WTC11 (cell line): ENCODE data around the gene PIP5K1A. TPM values are rescaled to one million over a fixed set of nuclear protein-coding genes. Genes with fewer than 3 reads are reported as not detected.

ENCODE experiments used
- ATAC-seq: fragments of 200-7000 bp; cut with Tn5 transposase; 2 replicates; pipeline ENCODE4 v1.10.0; 2021; ENCODE audit warnings: mild to moderate bottlenecking, moderate library complexity
- CTCF ChIA-PET: fragments of 300-600 bp; sonication (Branson Sonifier 250); formaldehyde crosslinking; loops from one replicate; lab custom pipeline; 2021; ENCODE audit warnings: antibody characterized with exemption; lab: Charles Lee
- POLR2A ChIA-PET: fragments of 350-600 bp; sonication (Branson Sonifier 250); formaldehyde crosslinking; loops from one replicate; lab custom pipeline; 2021; ENCODE audit warnings: antibody characterized with exemption; lab: Charles Lee
- DNase-seq: peaks from one replicate; pipeline ENCODE4 v3.0.0; 2021; ENCODE audit warnings: low spot score
- H3K27ac Mint-ChIP-seq: 2 replicates; pipeline ENCODE4 v1.8.0; 2021; ENCODE audit warnings: mixed read lengths
- H3K27me3 Mint-ChIP-seq: 2 replicates; pipeline ENCODE4 v1.8.0; 2021; ENCODE audit warnings: low read depth, mild to moderate bottlenecking, moderate library complexity, mixed read lengths
- H3K36me3 Mint-ChIP-seq: 2 replicates; pipeline ENCODE4 v1.8.0; 2021; ENCODE audit warnings: mixed read lengths
- H3K4me1 Mint-ChIP-seq: 2 replicates; pipeline ENCODE4 v1.8.0; 2022; ENCODE audit warnings: mixed read lengths
- H3K4me3 Mint-ChIP-seq: 2 replicates; pipeline ENCODE4 v1.8.0; 2021; ENCODE audit warnings: mild to moderate bottlenecking, moderate library complexity, mixed read lengths
- H3K9me3 Mint-ChIP-seq: 2 replicates; pipeline ENCODE4 v1.8.0; 2021; ENCODE audit warnings: mixed read lengths
- CBFB ChIP-seq: sonication (generic); formaldehyde crosslinking; IDR thresholded peaks from 2 replicates; pipeline ENCODE4 v1.8.1; 2022; ENCODE audit warnings: mild to moderate bottlenecking, low read depth, missing genetic modification reagents
- ETV6 ChIP-seq: sonication (generic); formaldehyde crosslinking; IDR thresholded peaks from 2 replicates; pipeline ENCODE4 v1.8.1; 2022; ENCODE audit warnings: mild to moderate bottlenecking, missing genetic modification reagents
- ZNF416 ChIP-seq: fragments of 250-450 bp; sonication (Bioruptor Pico); IDR thresholded peaks from 2 replicates; pipeline ENCODE4 v1.9.0; 2021; ENCODE audit warnings: mild to moderate bottlenecking, inconsistent platforms
- total RNA-seq: library from RNA; stranded (reverse); gene quantifications from 3 replicates; pipeline ENCODE4 v1.2.3, GENCODE V29; 2021
- TF ChIP-seq, protein P1 (sequence below): sonication (generic); formaldehyde crosslinking; conservative IDR thresholded peaks from 2 replicates; pipeline ENCODE4 v1.8.1; 2023; ENCODE audit warnings: mild to moderate bottlenecking, low read depth, missing genetic modification reagents, moderate library complexity
- TF ChIP-seq, protein P2 (sequence below): sonication (generic); formaldehyde crosslinking; IDR thresholded peaks from 2 replicates; pipeline ENCODE4 v1.8.0; 2022; ENCODE audit warnings: mild to moderate bottlenecking, missing genetic modification reagents
- TF ChIP-seq, protein P3 (sequence below): sonication (generic); formaldehyde crosslinking; IDR thresholded peaks from 2 replicates; pipeline ENCODE4 v1.8.0; 2022; ENCODE audit warnings: mild to moderate bottlenecking, missing genetic modification reagents
- TF ChIP-seq, protein P4 (sequence below): fragments of 200-600 bp; IDR thresholded peaks from 2 replicates; pipeline ENCODE4 v1.8.0; 2022; ENCODE audit warnings: antibody characterized with exemption

The PIP5K1A gene
- total RNA-seq, 1 experiment from 2014 or later: 81.3 TPM

DNA sequence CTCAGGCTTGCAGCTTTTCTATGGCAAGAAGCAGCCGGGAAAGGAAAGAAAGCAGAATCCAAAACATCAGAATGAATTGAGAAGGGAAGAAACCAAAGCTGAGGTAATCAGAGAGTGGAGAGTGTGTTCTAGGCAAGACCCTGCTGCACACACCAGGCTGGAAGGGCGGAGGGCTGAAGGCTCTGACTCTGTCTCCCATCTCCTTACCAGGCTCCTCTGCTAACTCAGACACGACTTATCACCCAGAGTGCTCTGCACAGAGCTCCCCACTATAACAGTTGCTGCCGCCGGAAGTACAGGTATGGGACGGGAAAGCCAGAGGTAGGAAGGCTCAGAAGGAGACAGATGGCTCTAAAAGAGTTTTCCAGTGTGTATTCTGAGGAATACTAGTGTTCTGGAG, 31.2 kb upstream of the PIP5K1A start (continued):
- TF ChIP-seq, protein P1, sequence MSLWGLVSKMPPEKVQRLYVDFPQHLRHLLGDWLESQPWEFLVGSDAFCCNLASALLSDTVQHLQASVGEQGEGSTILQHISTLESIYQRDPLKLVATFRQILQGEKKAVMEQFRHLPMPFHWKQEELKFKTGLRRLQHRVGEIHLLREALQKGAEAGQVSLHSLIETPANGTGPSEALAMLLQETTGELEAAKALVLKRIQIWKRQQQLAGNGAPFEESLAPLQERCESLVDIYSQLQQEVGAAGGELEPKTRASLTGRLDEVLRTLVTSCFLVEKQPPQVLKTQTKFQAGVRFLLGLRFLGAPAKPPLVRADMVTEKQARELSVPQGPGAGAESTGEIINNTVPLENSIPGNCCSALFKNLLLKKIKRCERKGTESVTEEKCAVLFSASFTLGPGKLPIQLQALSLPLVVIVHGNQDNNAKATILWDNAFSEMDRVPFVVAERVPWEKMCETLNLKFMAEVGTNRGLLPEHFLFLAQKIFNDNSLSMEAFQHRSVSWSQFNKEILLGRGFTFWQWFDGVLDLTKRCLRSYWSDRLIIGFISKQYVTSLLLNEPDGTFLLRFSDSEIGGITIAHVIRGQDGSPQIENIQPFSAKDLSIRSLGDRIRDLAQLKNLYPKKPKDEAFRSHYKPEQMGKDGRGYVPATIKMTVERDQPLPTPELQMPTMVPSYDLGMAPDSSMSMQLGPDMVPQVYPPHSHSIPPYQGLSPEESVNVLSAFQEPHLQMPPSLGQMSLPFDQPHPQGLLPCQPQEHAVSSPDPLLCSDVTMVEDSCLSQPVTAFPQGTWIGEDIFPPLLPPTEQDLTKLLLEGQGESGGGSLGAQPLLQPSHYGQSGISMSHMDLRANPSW (CRISPR knock-in tag): no peak

DNA sequence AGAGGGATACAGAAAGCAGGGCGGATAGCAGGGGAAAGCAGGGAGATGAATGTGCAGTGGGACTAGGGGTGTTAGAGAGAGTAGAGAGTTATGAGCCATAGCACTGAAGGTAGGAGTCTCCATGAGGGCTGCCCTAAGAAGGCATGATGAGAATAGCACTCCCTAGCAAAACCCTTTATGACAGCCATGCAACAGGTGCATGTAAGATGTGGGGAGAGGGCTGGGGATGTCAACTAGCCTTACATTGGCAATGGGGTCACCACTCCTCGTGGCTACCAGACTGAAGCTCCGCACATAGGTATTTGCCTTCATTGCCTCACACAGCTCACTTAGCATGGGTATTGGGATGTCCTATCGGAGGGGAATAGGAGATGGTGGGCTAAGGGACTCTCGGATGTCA, 27.2 kb upstream of the PIP5K1A start:
- TF ChIP-seq, protein P2, sequence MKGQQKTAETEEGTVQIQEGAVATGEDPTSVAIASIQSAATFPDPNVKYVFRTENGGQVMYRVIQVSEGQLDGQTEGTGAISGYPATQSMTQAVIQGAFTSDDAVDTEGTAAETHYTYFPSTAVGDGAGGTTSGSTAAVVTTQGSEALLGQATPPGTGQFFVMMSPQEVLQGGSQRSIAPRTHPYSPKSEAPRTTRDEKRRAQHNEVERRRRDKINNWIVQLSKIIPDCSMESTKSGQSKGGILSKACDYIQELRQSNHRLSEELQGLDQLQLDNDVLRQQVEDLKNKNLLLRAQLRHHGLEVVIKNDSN: no peak
- TF ChIP-seq ZNF416: no peak
- TF ChIP-seq, all 79 proteins: peak for 0
- Mint-ChIP-seq H3K27ac (peak overlapping the region; percentile 13), H3K4me1 (peaks cover 5% of the 10 kb centered on the region), H3K4me3 (no peak overlapping the region), H3K9me3 (no peaks in the 10 kb centered on the region), H3K36me3 (peaks cover 18% of the 10 kb centered on the region), H3K27me3 (no peaks in the 10 kb centered on the region)
- ChIA-PET POLR2A (no interaction called here), CTCF (interaction anchor here (1.5 to 2.0 kb wide), 3 partner anchors 71 to 130 kb away, joined by 3 to 6 read pairs (median 6); no protein-coding TSS in a partner anchor)
- no peak for ATAC-seq
- no peak for DNase-seq

DNA sequence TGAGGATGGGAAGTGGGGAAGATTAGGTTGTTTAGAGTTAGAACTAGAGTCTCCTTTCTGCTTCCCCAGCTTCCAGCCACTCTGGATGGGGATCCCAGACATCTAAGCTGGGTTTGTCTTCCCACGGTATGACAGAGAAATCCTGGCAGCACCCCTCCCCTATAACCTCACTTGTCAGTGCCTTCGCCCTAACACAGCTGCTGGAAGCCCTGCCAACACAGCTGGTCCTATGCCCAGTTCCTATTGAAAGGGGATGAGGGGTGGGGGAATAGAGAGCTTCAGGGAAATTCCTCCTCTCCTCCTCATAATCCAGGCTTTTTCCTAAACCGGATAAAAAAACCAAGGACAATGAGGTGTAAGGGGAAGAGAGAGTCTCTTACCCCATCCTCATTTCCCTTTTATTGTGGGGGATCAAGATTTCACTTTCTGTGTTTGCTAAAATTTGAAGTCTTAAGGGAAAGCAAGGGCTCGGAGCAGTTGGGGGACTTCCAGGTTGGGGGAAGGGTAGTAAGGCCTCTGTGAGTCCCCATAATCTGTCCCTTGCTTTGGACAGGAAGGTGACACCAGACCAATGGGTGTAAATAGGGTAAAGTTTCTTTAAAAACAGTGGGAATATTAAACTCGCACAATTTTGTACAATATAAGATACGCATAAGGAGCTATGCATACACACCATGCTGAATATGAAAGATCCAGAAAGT, 23.2 kb upstream of the PIP5K1A start:
- Mint-ChIP-seq H3K4me3 (no peak overlapping the region), H3K9me3 (no peaks in the 10 kb centered on the region), H3K36me3 (peaks cover 34% of the 10 kb centered on the region), H3K27ac (no peak overlapping the region), H3K27me3 (no peaks in the 10 kb centered on the region), H3K4me1 (no peaks in the 10 kb centered on the region)
- ATAC-seq (no peak), DNase-seq (no peak)
- ChIA-PET CTCF (interaction anchor here (0.5 to 1.9 kb wide), 5 partner anchors 9 to 195 kb away, joined by 3 to 13 read pairs (median 7); partner anchors contain the start of genes LYSMD1, SCNM1 and VPS72), POLR2A (no interaction called here)
- TF ChIP-seq CBFB: no peak
- TF ChIP-seq, protein P3, sequence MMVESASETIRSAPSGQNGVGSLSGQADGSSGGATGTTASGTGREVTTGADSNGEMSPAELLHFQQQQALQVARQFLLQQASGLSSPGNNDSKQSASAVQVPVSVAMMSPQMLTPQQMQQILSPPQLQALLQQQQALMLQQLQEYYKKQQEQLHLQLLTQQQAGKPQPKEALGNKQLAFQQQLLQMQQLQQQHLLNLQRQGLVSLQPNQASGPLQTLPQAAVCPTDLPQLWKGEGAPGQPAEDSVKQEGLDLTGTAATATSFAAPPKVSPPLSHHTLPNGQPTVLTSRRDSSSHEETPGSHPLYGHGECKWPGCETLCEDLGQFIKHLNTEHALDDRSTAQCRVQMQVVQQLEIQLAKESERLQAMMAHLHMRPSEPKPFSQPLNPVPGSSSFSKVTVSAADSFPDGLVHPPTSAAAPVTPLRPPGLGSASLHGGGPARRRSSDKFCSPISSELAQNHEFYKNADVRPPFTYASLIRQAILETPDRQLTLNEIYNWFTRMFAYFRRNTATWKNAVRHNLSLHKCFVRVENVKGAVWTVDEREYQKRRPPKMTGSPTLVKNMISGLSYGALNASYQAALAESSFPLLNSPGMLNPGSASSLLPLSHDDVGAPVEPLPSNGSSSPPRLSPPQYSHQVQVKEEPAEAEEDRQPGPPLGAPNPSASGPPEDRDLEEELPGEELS (CRISPR knock-in tag): no peak

DNA sequence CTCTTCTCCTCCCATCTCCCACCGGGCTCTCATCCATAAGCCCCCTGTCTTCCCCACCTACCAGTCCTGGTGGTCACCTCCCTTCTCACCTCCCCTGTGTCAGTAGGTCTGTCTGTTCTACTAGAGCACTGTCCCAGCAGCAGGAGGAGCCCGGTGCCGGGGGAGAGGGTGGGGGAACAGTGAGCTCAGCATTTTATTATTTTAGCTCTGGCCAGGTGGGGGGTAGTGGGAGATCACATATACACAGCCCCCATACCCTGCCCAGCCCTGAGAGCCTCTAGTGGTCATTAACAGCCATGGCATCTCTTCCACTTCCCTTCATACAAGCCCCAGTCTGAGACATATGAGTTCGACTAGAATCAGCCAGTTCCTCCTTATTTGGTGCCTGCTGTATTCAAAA, 22.5 kb upstream of the PIP5K1A start, which contains the start of gene TMOD4:
TSS of gene TMOD4 (minus strand) at position 119 of the 400 bp plus-strand sequence. CDS start 1,106 bp downstream, outside the sequence.
- Mint-ChIP-seq H3K27me3 (no peaks in the 10 kb centered on the region), H3K4me1 (no peaks in the 10 kb centered on the region), H3K4me3 (no peak within 1 kb of the TSS), H3K9me3 (no peaks in the 10 kb centered on the region), H3K36me3 (peaks cover 41% of the 10 kb centered on the region), H3K27ac (no peak within 1 kb of the TSS)
- CTCF ChIA-PET: interaction anchor here (0.6 to 1.9 kb wide), 6 partner anchors 10 to 125 kb away, joined by 3 to 13 read pairs (median 5); partner anchors contain the start of genes LYSMD1, SCNM1 and VPS72
- TF ChIP-seq, protein P4, sequence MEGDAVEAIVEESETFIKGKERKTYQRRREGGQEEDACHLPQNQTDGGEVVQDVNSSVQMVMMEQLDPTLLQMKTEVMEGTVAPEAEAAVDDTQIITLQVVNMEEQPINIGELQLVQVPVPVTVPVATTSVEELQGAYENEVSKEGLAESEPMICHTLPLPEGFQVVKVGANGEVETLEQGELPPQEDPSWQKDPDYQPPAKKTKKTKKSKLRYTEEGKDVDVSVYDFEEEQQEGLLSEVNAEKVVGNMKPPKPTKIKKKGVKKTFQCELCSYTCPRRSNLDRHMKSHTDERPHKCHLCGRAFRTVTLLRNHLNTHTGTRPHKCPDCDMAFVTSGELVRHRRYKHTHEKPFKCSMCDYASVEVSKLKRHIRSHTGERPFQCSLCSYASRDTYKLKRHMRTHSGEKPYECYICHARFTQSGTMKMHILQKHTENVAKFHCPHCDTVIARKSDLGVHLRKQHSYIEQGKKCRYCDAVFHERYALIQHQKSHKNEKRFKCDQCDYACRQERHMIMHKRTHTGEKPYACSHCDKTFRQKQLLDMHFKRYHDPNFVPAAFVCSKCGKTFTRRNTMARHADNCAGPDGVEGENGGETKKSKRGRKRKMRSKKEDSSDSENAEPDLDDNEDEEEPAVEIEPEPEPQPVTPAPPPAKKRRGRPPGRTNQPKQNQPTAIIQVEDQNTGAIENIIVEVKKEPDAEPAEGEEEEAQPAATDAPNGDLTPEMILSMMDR: peak; percentile 51
- no peak for TF ChIP-seq ETV6 (CRISPR knock-in tag)
- peak; percentile 19 for DNase-seq
- POLR2A ChIA-PET: no interaction called here
- peak; percentile 92 for ATAC-seq
